ENCODE measurements around the gene CCT5. TPM values are rescaled to one million over a fixed set of nuclear protein-coding genes. Genes with fewer than 3 reads are reported as not detected.

CCT5 gene
- total RNA-seq, 1 donor from 2014 or later: 401 TPM

DNA sequence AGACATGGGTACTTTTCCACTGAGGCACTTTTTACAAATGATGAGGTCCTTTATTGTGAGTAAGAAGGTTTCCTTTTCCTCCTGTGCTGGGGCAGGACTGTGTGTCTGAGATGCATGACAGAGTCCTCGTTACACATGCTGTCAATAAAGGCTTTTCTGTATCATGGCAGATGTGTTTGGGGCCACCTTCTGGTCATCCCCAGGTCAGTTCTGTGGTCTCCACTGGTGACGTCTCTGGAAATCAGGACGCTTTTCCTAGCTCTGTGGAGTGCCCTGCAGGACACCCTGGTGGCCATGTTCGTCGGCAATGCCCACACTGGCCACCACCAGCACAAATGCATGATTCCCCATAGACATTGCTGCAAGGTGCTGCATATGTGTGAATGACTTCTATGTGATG lies 54.9 kb downstream of the CCT5 start:
- no peak for DNase-seq (ENCODE audit: low read depth, low spot score)
- Mint-ChIP-seq H3K27ac (ENCODE audit: unreplicated experiment) (no peak overlapping the region), H3K36me3 (ENCODE audit: low read depth) (peaks cover under 1% of the 10 kb centered on the region), H3K4me1 (peaks cover 20% of the 10 kb centered on the region), H3K9me3 (no peaks in the 10 kb centered on the region), H3K4me3 (peak overlapping the region; percentile 56), H3K27me3 (ENCODE audit: low read depth) (no peaks in the 10 kb centered on the region)
- TF ChIP-seq, protein P1, sequence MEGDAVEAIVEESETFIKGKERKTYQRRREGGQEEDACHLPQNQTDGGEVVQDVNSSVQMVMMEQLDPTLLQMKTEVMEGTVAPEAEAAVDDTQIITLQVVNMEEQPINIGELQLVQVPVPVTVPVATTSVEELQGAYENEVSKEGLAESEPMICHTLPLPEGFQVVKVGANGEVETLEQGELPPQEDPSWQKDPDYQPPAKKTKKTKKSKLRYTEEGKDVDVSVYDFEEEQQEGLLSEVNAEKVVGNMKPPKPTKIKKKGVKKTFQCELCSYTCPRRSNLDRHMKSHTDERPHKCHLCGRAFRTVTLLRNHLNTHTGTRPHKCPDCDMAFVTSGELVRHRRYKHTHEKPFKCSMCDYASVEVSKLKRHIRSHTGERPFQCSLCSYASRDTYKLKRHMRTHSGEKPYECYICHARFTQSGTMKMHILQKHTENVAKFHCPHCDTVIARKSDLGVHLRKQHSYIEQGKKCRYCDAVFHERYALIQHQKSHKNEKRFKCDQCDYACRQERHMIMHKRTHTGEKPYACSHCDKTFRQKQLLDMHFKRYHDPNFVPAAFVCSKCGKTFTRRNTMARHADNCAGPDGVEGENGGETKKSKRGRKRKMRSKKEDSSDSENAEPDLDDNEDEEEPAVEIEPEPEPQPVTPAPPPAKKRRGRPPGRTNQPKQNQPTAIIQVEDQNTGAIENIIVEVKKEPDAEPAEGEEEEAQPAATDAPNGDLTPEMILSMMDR (conservative IDR thresholded peaks at IDR 0.05): peak; percentile 35

DNA sequence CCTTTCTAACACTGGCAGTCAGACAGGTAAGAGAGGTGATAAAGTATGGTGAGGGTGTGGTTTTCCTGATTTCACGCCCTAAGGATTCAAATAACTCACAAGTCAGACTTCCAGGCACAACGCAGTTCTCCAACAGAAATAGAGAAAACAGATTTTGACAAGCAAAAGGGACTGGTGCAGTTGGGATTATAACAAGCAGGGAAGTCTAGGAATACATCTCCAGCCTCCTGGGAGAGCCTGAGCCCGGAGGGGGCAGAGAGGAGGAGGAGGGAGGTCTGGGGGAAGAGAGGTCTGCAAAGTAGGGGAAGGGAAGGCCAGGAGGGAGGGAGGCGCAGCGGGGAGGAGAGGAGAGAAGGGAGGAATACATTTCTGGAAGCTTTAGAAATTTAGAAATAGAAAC lies 56.0 kb downstream of the CCT5 start:
- Mint-ChIP-seq H3K27me3 (ENCODE audit: low read depth) (no peaks in the 10 kb centered on the region), H3K36me3 (ENCODE audit: low read depth) (no peaks in the 10 kb centered on the region), H3K4me1 (peaks cover 20% of the 10 kb centered on the region), H3K27ac (ENCODE audit: unreplicated experiment) (no peak overlapping the region), H3K9me3 (no peaks in the 10 kb centered on the region), H3K4me3 (peak overlapping the region; percentile 89)
- TF ChIP-seq, protein P1 (conservative IDR thresholded peaks at IDR 0.05): no peak
- DNase-seq (ENCODE audit: low read depth, low spot score): no peak

- no peaks in the 10 kb centered on the region for H3K9me3 Mint-ChIP-seq
- no peaks in the 10 kb centered on the region for H3K36me3 Mint-ChIP-seq (ENCODE audit: low read depth)
- peaks cover 20% of the 10 kb centered on the region for H3K4me1 Mint-ChIP-seq
- TF ChIP-seq, protein P1 (conservative IDR thresholded peaks at IDR 0.05): no peak
- peak overlapping the region; percentile 89 for H3K4me3 Mint-ChIP-seq
- no peak for DNase-seq (ENCODE audit: low read depth, low spot score)
- H3K27ac Mint-ChIP-seq (ENCODE audit: unreplicated experiment): no peak overlapping the region
- H3K27me3 Mint-ChIP-seq (ENCODE audit: low read depth): no peaks in the 10 kb centered on the region
Observed at GRCh38 chr5:10306806-10307205, 56.7 kb downstream of the CCT5 start.

DNA sequence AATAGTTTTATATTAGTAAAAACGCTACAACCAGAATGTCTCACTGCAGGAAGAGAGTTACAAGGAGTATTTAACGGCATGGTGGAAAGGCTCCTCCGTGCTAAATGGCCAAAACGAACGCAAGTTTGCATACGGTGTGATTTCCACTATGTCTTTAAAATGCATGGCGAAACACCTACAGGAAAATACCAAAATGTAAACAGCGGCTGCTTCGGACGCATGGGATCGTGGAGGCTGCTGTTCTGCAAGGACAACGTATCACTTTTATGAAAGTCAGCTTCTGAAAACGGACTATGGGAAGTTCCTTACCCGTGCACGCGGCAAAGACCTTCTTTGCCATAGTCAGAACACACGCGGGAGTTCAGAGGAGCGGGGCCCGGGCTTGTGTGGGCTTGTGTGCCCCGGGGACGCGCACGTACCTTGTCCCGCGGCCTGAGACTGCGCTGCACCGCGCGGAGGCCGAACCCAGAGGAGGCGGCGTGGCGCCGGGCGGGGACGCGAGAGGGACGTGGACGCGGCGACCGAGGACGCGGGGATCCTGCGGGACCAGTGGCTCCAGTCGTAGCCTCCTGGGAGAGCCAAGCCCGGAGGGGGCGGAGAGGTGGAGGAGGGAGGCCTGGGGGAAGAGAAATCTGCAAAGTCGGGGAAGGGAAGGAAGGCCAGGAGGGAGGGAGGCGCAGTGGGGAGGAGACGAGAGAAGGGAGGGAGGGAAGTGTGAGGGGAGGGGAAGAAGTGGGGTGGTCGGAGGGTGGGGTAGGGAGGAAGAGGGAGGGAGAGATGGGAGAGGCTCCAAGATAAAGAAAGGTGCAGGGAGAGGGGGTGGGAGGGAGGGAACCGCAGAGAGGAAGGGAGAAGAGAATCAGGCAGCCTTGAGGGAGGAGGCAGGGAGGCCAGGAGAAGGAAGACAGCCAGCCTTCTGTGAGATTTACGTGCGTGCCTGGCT lies 57.4 kb downstream of the CCT5 start, which contains the start of gene CMBL:
TSS of gene CMBL (minus strand) at position 697 of the 943 bp plus-strand sequence. CDS start 17,140 bp downstream, outside the sequence.
- no peaks in the 10 kb centered on the region for H3K9me3 Mint-ChIP-seq
- peak; percentile 39 for DNase-seq (ENCODE audit: low read depth, low spot score)
- H3K27me3 Mint-ChIP-seq (ENCODE audit: low read depth): no peaks in the 10 kb centered on the region
- peaks cover 20% of the 10 kb centered on the region for H3K4me1 Mint-ChIP-seq
- no peaks in the 10 kb centered on the region for H3K36me3 Mint-ChIP-seq (ENCODE audit: low read depth)
- TF ChIP-seq, protein P1 (conservative IDR thresholded peaks at IDR 0.05): no peak
- H3K4me3 Mint-ChIP-seq: peak within 1 kb of the TSS; percentile 89
- H3K27ac Mint-ChIP-seq (ENCODE audit: unreplicated experiment): peak within 1 kb of the TSS; percentile 64

GRCh38 chr5:10308844-10309243 lies 58.8 kb downstream of the CCT5 start:
- Mint-ChIP-seq H3K27ac (ENCODE audit: unreplicated experiment) (no peak overlapping the region), H3K4me1 (peaks cover 20% of the 10 kb centered on the region), H3K36me3 (ENCODE audit: low read depth) (no peaks in the 10 kb centered on the region), H3K4me3 (peak overlapping the region; percentile 79), H3K9me3 (no peaks in the 10 kb centered on the region), H3K27me3 (ENCODE audit: low read depth) (no peaks in the 10 kb centered on the region)
- TF ChIP-seq, protein P1 (conservative IDR thresholded peaks at IDR 0.05): no peak
- DNase-seq (ENCODE audit: low read depth, low spot score): no peak
